Sigmoid colon (tissue), 4 donors: ENCODE data around the gene BLTP1.

ENCODE experiments used
- CTCF ChIP-seq, 4 experiments: fragments of 450-650 bp in 3 of 4; fragments of 200-600 bp in 1 of 4; IDR thresholded peaks; one replicate each; pipeline ENCODE4 v1.5.1; 2016 to 2019; ENCODE audit warnings: antibody characterized with exemption in 4 of 4, mild to moderate bottlenecking in 3 of 4, moderate library complexity in 2 of 4
- POLR2AphosphoS5 ChIP-seq, 4 donors: sonication (generic); formaldehyde crosslinking; IDR thresholded peaks; one replicate each; pipeline ENCODE4 v1.6.1; 2017; ENCODE audit warnings: antibody characterized with exemption in 4 of 4

GRCh38 chr4:122170775-122171174, 18.6 kb downstream of the BLTP1 start:
- TF ChIP-seq POLR2AphosphoS5 (IDR thresholded peaks at IDR 0.05) (no peak), CTCF (IDR thresholded peaks at IDR 0.05) (no peak)
